ENCODE data around the gene PRKCE.
"Not testable (repeated sequence)": the region's sequence is repeated elsewhere in the genome, so short reads cannot be mapped to it uniquely, and the experiment has no call there.

The PRKCE gene

GRCh38 chr2:46184794-46185583 lies 533.5 kb downstream of the PRKCE start:
- DNase-seq, result no peak

- no peak for DNase-seq
Measured at GRCh38 chr2:46187112-46187618, 535.7 kb downstream of the PRKCE start.

- no peak for DNase-seq
Measured at GRCh38 chr2:46188041-46188716, 536.7 kb downstream of the PRKCE start.

- DNase-seq, result no peak
Measured at GRCh38 chr2:46193356-46193755, 541.9 kb downstream of the PRKCE start.

GRCh38 chr2:46193855-46194254 lies 542.4 kb downstream of the PRKCE start:
- DNase-seq, result no peak

GRCh38 chr2:46194856-46195255 lies 543.4 kb downstream of the PRKCE start:
- no peak for DNase-seq

GRCh38 chr2:46195819-46196218 lies 544.3 kb downstream of the PRKCE start:
- DNase-seq, result no peak

GRCh38 chr2:46196871-46197462 lies 545.5 kb downstream of the PRKCE start:
- no peak for DNase-seq

GRCh38 chr2:46197672-46198071 lies 546.2 kb downstream of the PRKCE start:
- no peak for DNase-seq

GRCh38 chr2:46198164-46198883 lies 546.8 kb downstream of the PRKCE start:
- no peak for DNase-seq

GRCh38 chr2:46198966-46199365 lies 547.5 kb downstream of the PRKCE start:
- DNase-seq, result no peak

GRCh38 chr2:46200100-46200690 lies 548.7 kb downstream of the PRKCE start:
- no peak for DNase-seq

GRCh38 chr2:46200861-46201605 lies 549.6 kb downstream of the PRKCE start:
- no peak for DNase-seq

- DNase-seq, result no peak
Measured at GRCh38 chr2:46202453-46202852, 551.0 kb downstream of the PRKCE start.

- DNase-seq, result no peak
Measured at GRCh38 chr2:46202987-46203386, 551.5 kb downstream of the PRKCE start.

- DNase-seq, result not testable (repeated sequence)
Measured at GRCh38 chr2:46203636-46204035, 552.2 kb downstream of the PRKCE start.

- DNase-seq, result no peak
Measured at GRCh38 chr2:46207591-46207990, 556.1 kb downstream of the PRKCE start.

GRCh38 chr2:46208766-46209165 lies 557.3 kb downstream of the PRKCE start:
- no peak for DNase-seq

GRCh38 chr2:46210063-46210462 lies 558.6 kb downstream of the PRKCE start:
- no peak for DNase-seq

GRCh38 chr2:46211461-46211860 lies 560.0 kb downstream of the PRKCE start:
- DNase-seq, result no peak

GRCh38 chr2:46213906-46214305 lies 562.4 kb downstream of the PRKCE start:
- DNase-seq, result no peak

GRCh38 chr2:46216213-46216612 lies 564.7 kb downstream of the PRKCE start:
- no peak for DNase-seq

All from CD4-positive, alpha-beta T cell treated with Interleukin-15 for 1 hour (primary cell).